Activated CD4-positive, CD25-positive, alpha-beta regulatory T cell treated with anti-CD3 and anti-CD28 coated beads, Interleukin-2, amount 50 U/mL, for 24 hours (primary cell): Measurements from ENCODE around the gene CCDC40.
"Not testable (repeated sequence)": the region's sequence is repeated elsewhere in the genome, so short reads cannot be mapped to it uniquely, and the experiment has no call there.

Experiments
- ATAC-seq, 2 donors: fragments of 150-1000 bp; cut with Tn5 transposase; one replicate each; pipeline ENCODE4 v1.10.0; 2021; ENCODE audit warnings: mild to moderate bottlenecking in 1 of 2, moderate library complexity in 1 of 2

CCDC40 gene

GRCh38 chr17:80021600-80021999, 14.8 kb upstream of the CCDC40 start:
- ATAC-seq = no peak

- ATAC-seq = no peak
Measured at GRCh38 chr17:80023481-80024205, 12.8 kb upstream of the CCDC40 start.

GRCh38 chr17:80024206-80024972, 12.1 kb upstream of the CCDC40 start:
- ATAC-seq = no peak

- no peak for ATAC-seq
Measured at GRCh38 chr17:80025140-80025539, 11.3 kb upstream of the CCDC40 start.

GRCh38 chr17:80025796-80026195, 10.6 kb upstream of the CCDC40 start:
- ATAC-seq = no peak

- no peak for ATAC-seq
Measured at GRCh38 chr17:80026359-80027042, 9.9 kb upstream of the CCDC40 start.

GRCh38 chr17:80027043-80027435, 9.4 kb upstream of the CCDC40 start:
- no peak for ATAC-seq

GRCh38 chr17:80028030-80028429, 8.4 kb upstream of the CCDC40 start:
- no peak for ATAC-seq

- ATAC-seq = no peak
Measured at GRCh38 chr17:80029258-80029974, 7.0 kb upstream of the CCDC40 start.

- no peak for ATAC-seq
Measured at GRCh38 chr17:80030730-80031410, 5.6 kb upstream of the CCDC40 start.

GRCh38 chr17:80031691-80032430, 4.6 kb upstream of the CCDC40 start:
- no peak for ATAC-seq

- no peak for ATAC-seq
Measured at GRCh38 chr17:80032614-80033171, 3.7 kb upstream of the CCDC40 start.

- ATAC-seq = no peak
Measured at GRCh38 chr17:80033840-80034239, 2.6 kb upstream of the CCDC40 start.

GRCh38 chr17:80034791-80035686, 1.4 kb upstream of the CCDC40 start:
- peak; percentile 11 for ATAC-seq

GRCh38 chr17:80035687-80035936, 830 bp upstream of the CCDC40 start, which contains the start of gene TBC1D16:
Gene TBC1D16, minus strand, starts transcription at chr17:80035872. Its CDS starts 22,325 bp downstream, at chr17:80013547.
- ATAC-seq = no peak

GRCh38 chr17:80036715-80037477, 454 bp downstream of the CCDC40 start:
- peak in 1 of 2 donors; percentile 10 for ATAC-seq

- no peak for ATAC-seq
Measured at GRCh38 chr17:80043963-80044362, 7.5 kb downstream of the CCDC40 start.

GRCh38 chr17:80045703-80046102, 9.3 kb downstream of the CCDC40 start:
- no peak for ATAC-seq

- not testable (repeated sequence) for ATAC-seq
Measured at GRCh38 chr17:80046709-80047108, 10.3 kb downstream of the CCDC40 start.

- no peak for ATAC-seq
Measured at GRCh38 chr17:80047176-80047575, 10.7 kb downstream of the CCDC40 start.
